Measurements from ENCODE around the gene HP1BP3. TPM values are rescaled to one million over a fixed set of nuclear protein-coding genes. Genes with fewer than 3 reads are reported as not detected.

HP1BP3 gene
- total RNA-seq, 1 experiment from 2014 or later: 251 TPM

- H3K79me2 ChIP-seq (ENCODE audit: low read depth): no peaks in the 10 kb centered on the region
- no peak for DNase-seq
- ChIA-PET POLR2A (ENCODE audit: unreplicated experiment) (no interaction called here), CTCF (no interaction called here)
- TF ChIP-seq EZH2 (IDR thresholded peaks at IDR 0.05; ENCODE audit: low read depth): no peak
- no peak for TF ChIP-seq CTCF (conservative IDR thresholded peaks at IDR 0.05)
- no peaks in the 10 kb centered on the region for H4K20me1 ChIP-seq (ENCODE audit: insufficient read depth)
- H3K9me2 ChIP-seq (ENCODE audit: insufficient read depth): no peaks in the 10 kb centered on the region
- no peaks in the 10 kb centered on the region for H3K9me3 ChIP-seq (ENCODE audit: insufficient read depth, low read depth)
- H3K4me2 ChIP-seq: no peak overlapping the region
- H2AFZ ChIP-seq: no peak overlapping the region
- no peak overlapping the region for H3K4me3 ChIP-seq
- no peaks in the 10 kb centered on the region for H3K4me1 ChIP-seq (replicated peaks; ENCODE audit: insufficient read depth)
- no peak overlapping the region for H3K27ac ChIP-seq
- no peaks in the 10 kb centered on the region for H3K27me3 ChIP-seq (ENCODE audit: insufficient read depth, low read depth)
- intact Hi-C loops (cut with micrococcal nuclease; ENCODE audit: unreplicated experiment): no loop called here
- no peaks in the 10 kb centered on the region for H3F3A ChIP-seq (ENCODE audit: insufficient read depth, low read depth)
- H3K36me3 ChIP-seq (ENCODE audit: low read depth): no peaks in the 10 kb centered on the region
- no TSS peak for BruUV-seq (replicated peaks)
Observed at GRCh38 chr1:20819818-20820217, 32.7 kb upstream of the HP1BP3 start.

GRCh38 chr1:20814534-20814871 lies 27.4 kb upstream of the HP1BP3 start:
- TF ChIP-seq EZH2 (IDR thresholded peaks at IDR 0.05; ENCODE audit: low read depth) (no peak), CTCF (conservative IDR thresholded peaks at IDR 0.05) (no peak)
- intact Hi-C loops (cut with micrococcal nuclease; ENCODE audit: unreplicated experiment): no loop called here
- no peak overlapping the region for H3K4me3 ChIP-seq
- no peaks in the 10 kb centered on the region for H3K27me3 ChIP-seq (ENCODE audit: insufficient read depth, low read depth)
- H4K20me1 ChIP-seq (ENCODE audit: insufficient read depth): no peaks in the 10 kb centered on the region; the same call in 1 of the 2 replicates
- no TSS peak for BruUV-seq (replicated peaks)
- H3K9me3 ChIP-seq (ENCODE audit: insufficient read depth, low read depth): no peaks in the 10 kb centered on the region
- H3K4me1 ChIP-seq (replicated peaks; ENCODE audit: insufficient read depth): no peaks in the 10 kb centered on the region
- no peaks in the 10 kb centered on the region for H3K36me3 ChIP-seq (ENCODE audit: low read depth)
- no peaks in the 10 kb centered on the region for H3K79me2 ChIP-seq (ENCODE audit: low read depth)
- no peak overlapping the region for H3K27ac ChIP-seq
- ChIA-PET CTCF (no interaction called here), POLR2A (ENCODE audit: unreplicated experiment) (no interaction called here)
- no peaks in the 10 kb centered on the region for H3K9me2 ChIP-seq (ENCODE audit: insufficient read depth)
- no peaks in the 10 kb centered on the region for H3F3A ChIP-seq (ENCODE audit: insufficient read depth, low read depth)
- H3K4me2 ChIP-seq: no peak overlapping the region
- no peak overlapping the region for H2AFZ ChIP-seq
- DNase-seq: no peak

DNA sequence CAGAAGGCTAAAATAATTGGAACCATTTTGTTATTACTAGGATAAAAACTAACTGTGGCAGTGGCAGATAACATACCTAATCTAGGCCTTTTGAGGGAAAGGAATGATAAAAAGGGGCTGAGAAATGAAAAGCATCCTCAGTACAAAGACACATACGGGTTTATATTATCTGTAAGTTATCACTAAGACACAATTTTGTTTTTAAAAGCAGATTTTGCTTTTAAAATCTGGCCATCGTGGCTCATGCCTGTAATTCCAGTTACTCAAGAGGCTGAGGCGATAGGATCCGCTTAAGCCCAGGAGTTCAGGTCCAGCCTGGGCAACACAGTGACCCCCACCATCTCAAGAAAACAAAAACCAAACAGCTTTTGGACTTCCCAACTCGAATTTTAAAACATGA lies 24.8 kb upstream of the HP1BP3 start:
- no peak overlapping the region for H3K4me2 ChIP-seq
- no peaks in the 10 kb centered on the region for H3K79me2 ChIP-seq (ENCODE audit: low read depth)
- no peaks in the 10 kb centered on the region for H3K4me1 ChIP-seq (replicated peaks; ENCODE audit: insufficient read depth)
- DNase-seq: no peak
- H3K4me3 ChIP-seq: no peak overlapping the region
- no peaks in the 10 kb centered on the region for H3K9me2 ChIP-seq (ENCODE audit: insufficient read depth)
- no peak for TF ChIP-seq EZH2 (IDR thresholded peaks at IDR 0.05; ENCODE audit: low read depth)
- no peak for TF ChIP-seq CTCF (conservative IDR thresholded peaks at IDR 0.05)
- no peaks in the 10 kb centered on the region; the same call in 1 of the 2 replicates for H4K20me1 ChIP-seq (ENCODE audit: insufficient read depth)
- no peaks in the 10 kb centered on the region for H3K9me3 ChIP-seq (ENCODE audit: insufficient read depth, low read depth)
- H3K27ac ChIP-seq: no peak overlapping the region
- no peak overlapping the region for H2AFZ ChIP-seq
- intact Hi-C loops (cut with micrococcal nuclease; ENCODE audit: unreplicated experiment): no loop called here
- no peaks in the 10 kb centered on the region for H3K36me3 ChIP-seq (ENCODE audit: low read depth)
- ChIA-PET POLR2A (ENCODE audit: unreplicated experiment) (no interaction called here), CTCF (no interaction called here)
- H3F3A ChIP-seq (ENCODE audit: insufficient read depth, low read depth): no peaks in the 10 kb centered on the region
- no TSS peak for BruUV-seq (replicated peaks)
- no peaks in the 10 kb centered on the region for H3K27me3 ChIP-seq (ENCODE audit: insufficient read depth, low read depth)

All from PC-9 (cell line).